ENCODE measurements around the gene MXI1. TPM values are rescaled to one million over a fixed set of nuclear protein-coding genes. Genes with fewer than 3 reads are reported as not detected.

Gene MXI1
- total RNA-seq, 2 experiments from 2014 or later, result 11.7 to 22.3 TPM

GRCh38 chr10:110267276-110267675 is 59.9 kb downstream of the MXI1 start:
- Histone ChIP-seq H3K4me3 (ENCODE audit: low read depth, low read length, poor library complexity, severe bottlenecking) (no peak overlapping the region), H3K79me2 (ENCODE audit: insufficient read depth, low read depth, low read length) (no peaks in the 10 kb centered on the region), H3K27ac (ENCODE audit: low read depth, low read length, poor library complexity, severe bottlenecking) (no peak overlapping the region), H4K20me1 (ENCODE audit: insufficient read depth, low read length) (no peaks in the 10 kb centered on the region), H3K4me1 (ENCODE audit: insufficient read depth, low read length, poor library complexity, severe bottlenecking) (peaks cover 22% of the 10 kb centered on the region), H3K36me3 (ENCODE audit: insufficient read depth, low read length) (no peaks in the 10 kb centered on the region), H3K4me2 (ENCODE audit: low read length) (no peak overlapping the region), H2AFZ (ENCODE audit: low read length) (no peak overlapping the region), H3K9me2 (ENCODE audit: insufficient read depth, low read length) (no peaks in the 10 kb centered on the region), H3K9me3 (ENCODE audit: low read length) (no peaks in the 10 kb centered on the region)
- no peak for DNase-seq (ENCODE audit: low spot score)
- no TSS peak for BruUV-seq (replicated peaks)
- no peak for TF ChIP-seq CTCF (conservative IDR thresholded peaks at IDR 0.05; ENCODE audit: low read length)
- TF ChIP-seq EZH2phosphoT487 (IDR thresholded peaks at IDR 0.05; ENCODE audit: borderline replicate concordance, low read depth, low read length), result no peak
- CTCF ChIA-PET (ENCODE audit: unreplicated experiment), result no interaction called here
- POLR2A ChIA-PET, result interaction anchor here (0.6 to 1.5 kb wide), 3 partner anchors 9 to 1169 kb away, joined by 3 to 8 read pairs (median 3); no protein-coding TSS in a partner anchor
- intact Hi-C loops (cut with micrococcal nuclease; ENCODE audit: unreplicated experiment), result no loop called here

GRCh38 chr10:110268442-110268841 is 61.0 kb downstream of the MXI1 start:
- Histone ChIP-seq H3K4me3 (ENCODE audit: low read depth, low read length, poor library complexity, severe bottlenecking) (peak overlapping the region; percentile 0), H3K9me2 (ENCODE audit: insufficient read depth, low read length) (no peaks in the 10 kb centered on the region), H3K27ac (ENCODE audit: low read depth, low read length, poor library complexity, severe bottlenecking) (no peak overlapping the region), H3K4me1 (ENCODE audit: insufficient read depth, low read length, poor library complexity, severe bottlenecking) (peaks cover 22% of the 10 kb centered on the region), H3K9me3 (ENCODE audit: low read length) (no peaks in the 10 kb centered on the region), H2AFZ (ENCODE audit: low read length) (no peak overlapping the region), H4K20me1 (ENCODE audit: insufficient read depth, low read length) (no peaks in the 10 kb centered on the region), H3K36me3 (ENCODE audit: insufficient read depth, low read length) (no peaks in the 10 kb centered on the region), H3K79me2 (ENCODE audit: insufficient read depth, low read depth, low read length) (no peaks in the 10 kb centered on the region), H3K4me2 (ENCODE audit: low read length) (peak overlapping the region; percentile 52)
- TF ChIP-seq CTCF (conservative IDR thresholded peaks at IDR 0.05; ENCODE audit: low read length), result peak; percentile 38
- TF ChIP-seq EZH2phosphoT487 (IDR thresholded peaks at IDR 0.05; ENCODE audit: borderline replicate concordance, low read depth, low read length), result no peak
- DNase-seq (ENCODE audit: low spot score), result peak; percentile 55
- BruUV-seq (replicated peaks), result no TSS peak
- POLR2A ChIA-PET, result interaction anchor here (0.5 to 2.2 kb wide), 5 partner anchors 11 to 130 kb away, joined by 3 to 13 read pairs (median 4); no protein-coding TSS in a partner anchor
- CTCF ChIA-PET (ENCODE audit: unreplicated experiment), result interaction anchor here (1.6 kb wide), 1 partner anchor 10 kb away, joined by 3 read pairs; no protein-coding TSS in a partner anchor
- intact Hi-C loops (cut with micrococcal nuclease; ENCODE audit: unreplicated experiment), result loop anchor here (2.0 kb wide), 1 partner anchor 42 kb away; no protein-coding TSS in a partner anchor

- BruUV-seq (replicated peaks), result no TSS peak
- intact Hi-C loops (cut with micrococcal nuclease; ENCODE audit: unreplicated experiment), result loop anchor here (2.0 kb wide), 1 partner anchor 42 kb away; no protein-coding TSS in a partner anchor
- CTCF ChIA-PET (ENCODE audit: unreplicated experiment), result interaction anchor here (1.6 kb wide), 1 partner anchor 10 kb away, joined by 3 read pairs; no protein-coding TSS in a partner anchor
- Histone ChIP-seq H3K4me1 (ENCODE audit: insufficient read depth, low read length, poor library complexity, severe bottlenecking) (peaks cover 22% of the 10 kb centered on the region), H3K4me2 (ENCODE audit: low read length) (peak overlapping the region; percentile 52), H3K9me3 (ENCODE audit: low read length) (no peaks in the 10 kb centered on the region), H3K36me3 (ENCODE audit: insufficient read depth, low read length) (no peaks in the 10 kb centered on the region), H3K79me2 (ENCODE audit: insufficient read depth, low read depth, low read length) (no peaks in the 10 kb centered on the region), H4K20me1 (ENCODE audit: insufficient read depth, low read length) (no peaks in the 10 kb centered on the region), H3K27ac (ENCODE audit: low read depth, low read length, poor library complexity, severe bottlenecking) (no peak overlapping the region), H3K4me3 (ENCODE audit: low read depth, low read length, poor library complexity, severe bottlenecking) (no peak overlapping the region), H3K9me2 (ENCODE audit: insufficient read depth, low read length) (no peaks in the 10 kb centered on the region), H2AFZ (ENCODE audit: low read length) (no peak overlapping the region)
- no peak for DNase-seq (ENCODE audit: low spot score)
- POLR2A ChIA-PET, result interaction anchor here (0.6 to 2.2 kb wide), 11 partner anchors 10 to 161 kb away, joined by 3 to 13 read pairs (median 3); no protein-coding TSS in a partner anchor
- TF ChIP-seq CTCF (conservative IDR thresholded peaks at IDR 0.05; ENCODE audit: low read length), result no peak
- TF ChIP-seq EZH2phosphoT487 (IDR thresholded peaks at IDR 0.05; ENCODE audit: borderline replicate concordance, low read depth, low read length), result no peak
These were observed 61.6 kb downstream of the MXI1 start for GRCh38 chr10:110268971-110269370.

Data from OCI-LY7 (cell line).